ENCODE data around the gene BMERB1.
"Not testable (repeated sequence)": the region's sequence is repeated elsewhere in the genome, so short reads cannot be mapped to it uniquely, and the experiment has no call there.

BMERB1 gene

GRCh38 chr16:15598648-15599190, 164.3 kb downstream of the BMERB1 start:
- no peak for DNase-seq

DNA sequence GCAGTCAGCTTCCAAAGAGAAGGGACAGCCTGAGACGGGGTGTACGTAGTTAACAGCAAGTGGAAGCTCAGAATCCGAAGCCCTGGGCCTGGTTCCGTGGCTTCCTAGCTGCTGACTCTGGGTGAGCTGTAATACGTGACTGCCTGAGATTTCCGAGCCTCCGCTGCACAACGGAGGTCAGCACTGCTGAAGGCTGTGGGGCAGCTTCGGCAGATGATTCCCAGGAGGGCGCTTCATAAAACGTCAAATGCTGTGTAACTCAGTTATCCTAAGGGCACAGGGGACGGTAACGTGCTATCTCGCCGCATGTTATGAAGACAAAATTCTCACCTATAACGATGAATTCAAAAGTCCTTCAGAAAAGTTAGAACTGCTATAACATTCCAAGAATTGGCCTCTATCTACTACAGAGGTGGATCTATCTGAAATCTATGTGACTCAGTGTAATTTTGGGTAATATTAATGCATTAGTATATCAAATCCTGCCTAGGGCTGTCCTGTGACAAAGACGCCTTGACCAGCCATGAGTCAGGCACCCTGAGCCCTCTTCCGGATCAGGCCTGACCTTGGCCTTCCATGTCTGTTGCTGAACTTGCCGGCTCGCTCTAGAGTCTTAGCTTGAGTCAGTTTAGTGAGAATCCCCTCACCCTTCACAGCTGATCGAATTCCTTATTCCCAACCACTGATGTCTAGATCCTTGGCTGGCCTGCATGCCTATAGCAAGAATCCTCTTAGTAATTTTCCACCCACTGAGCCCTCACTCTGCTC, 165.1 kb downstream of the BMERB1 start:
- DNase-seq: no peak

DNA sequence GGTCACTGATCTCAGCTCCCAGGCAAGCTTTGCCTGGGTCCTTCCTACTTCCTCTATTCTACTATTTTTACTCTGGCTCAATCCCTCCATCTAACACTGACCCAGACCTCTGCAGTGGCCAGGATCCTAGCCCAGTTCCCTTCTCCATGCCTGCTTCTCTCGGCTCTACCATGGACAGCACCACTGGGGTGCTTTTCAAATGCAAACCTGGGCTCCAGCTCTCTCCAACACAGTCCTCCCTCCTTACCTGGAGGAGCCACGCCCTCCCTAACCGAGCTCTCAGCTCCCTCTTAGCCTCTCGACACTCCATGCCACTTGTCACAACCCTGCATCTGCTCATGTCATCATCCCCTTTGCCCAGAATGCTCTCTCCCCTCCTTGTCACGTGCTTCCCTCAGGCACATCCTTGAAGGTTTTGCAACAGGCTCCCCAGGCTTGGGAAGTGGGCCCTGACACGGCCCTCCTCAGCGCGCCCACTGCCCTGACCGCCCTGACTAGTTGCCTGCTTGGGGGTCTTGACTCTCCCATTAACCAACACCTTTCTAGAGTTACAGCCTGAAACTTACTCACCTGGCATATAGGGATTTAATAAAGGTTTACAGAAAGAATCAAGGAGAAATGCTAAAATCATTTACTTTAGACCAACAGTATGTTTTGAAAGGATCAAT, 167.0 kb downstream of the BMERB1 start:
- no peak for DNase-seq

- DNase-seq: no peak
Observed at GRCh38 chr16:15602285-15603044, 168.1 kb downstream of the BMERB1 start.

DNA sequence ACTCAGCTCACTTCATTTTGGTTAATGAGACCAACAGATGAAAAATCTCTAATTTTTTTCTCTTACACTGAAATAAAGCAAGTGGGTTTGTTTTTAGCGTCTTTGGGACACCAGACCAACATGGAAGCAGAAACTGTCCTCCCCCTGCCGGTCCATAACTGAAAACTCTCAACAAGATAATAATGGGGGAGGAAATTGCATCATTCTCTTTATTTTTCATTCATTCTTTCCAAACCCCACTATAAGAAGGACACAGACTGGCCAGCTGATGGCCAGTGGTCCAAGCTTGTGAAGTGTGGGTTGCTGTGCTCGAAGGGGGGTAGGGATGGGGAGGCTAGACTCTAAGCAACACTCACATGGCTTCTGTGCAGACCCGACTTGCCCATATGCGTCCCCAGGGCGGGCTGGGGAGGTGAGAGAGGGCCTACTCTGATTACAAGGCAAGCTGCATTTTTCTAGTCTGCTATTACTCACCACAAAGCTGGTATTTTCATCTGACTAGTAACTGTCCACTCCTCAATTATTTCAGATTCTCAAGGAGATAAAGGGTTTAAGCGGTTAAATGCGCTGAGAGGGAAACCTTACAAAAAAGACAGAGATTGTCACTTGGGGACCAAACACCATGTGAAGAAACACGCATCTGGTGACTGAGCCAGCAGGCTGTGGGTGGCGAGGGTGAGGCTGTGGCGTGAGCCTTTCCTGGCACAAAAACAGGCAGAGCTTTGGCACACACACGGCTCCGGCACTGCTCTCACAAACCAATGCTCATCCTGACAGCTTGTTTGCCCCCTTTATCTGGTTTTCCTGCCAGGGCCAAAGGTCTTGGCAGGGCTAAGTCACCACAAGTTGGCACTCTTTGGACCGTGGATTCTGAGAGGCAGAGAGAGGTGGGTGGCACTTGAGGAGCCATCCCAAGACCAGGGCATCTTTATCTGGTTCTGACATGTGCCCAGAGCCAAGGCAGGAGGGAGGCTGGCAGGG, 170.4 kb downstream of the BMERB1 start:
- no peak for DNase-seq

GRCh38 chr16:15605839-15606517, 171.6 kb downstream of the BMERB1 start:
- DNase-seq: no peak

DNA sequence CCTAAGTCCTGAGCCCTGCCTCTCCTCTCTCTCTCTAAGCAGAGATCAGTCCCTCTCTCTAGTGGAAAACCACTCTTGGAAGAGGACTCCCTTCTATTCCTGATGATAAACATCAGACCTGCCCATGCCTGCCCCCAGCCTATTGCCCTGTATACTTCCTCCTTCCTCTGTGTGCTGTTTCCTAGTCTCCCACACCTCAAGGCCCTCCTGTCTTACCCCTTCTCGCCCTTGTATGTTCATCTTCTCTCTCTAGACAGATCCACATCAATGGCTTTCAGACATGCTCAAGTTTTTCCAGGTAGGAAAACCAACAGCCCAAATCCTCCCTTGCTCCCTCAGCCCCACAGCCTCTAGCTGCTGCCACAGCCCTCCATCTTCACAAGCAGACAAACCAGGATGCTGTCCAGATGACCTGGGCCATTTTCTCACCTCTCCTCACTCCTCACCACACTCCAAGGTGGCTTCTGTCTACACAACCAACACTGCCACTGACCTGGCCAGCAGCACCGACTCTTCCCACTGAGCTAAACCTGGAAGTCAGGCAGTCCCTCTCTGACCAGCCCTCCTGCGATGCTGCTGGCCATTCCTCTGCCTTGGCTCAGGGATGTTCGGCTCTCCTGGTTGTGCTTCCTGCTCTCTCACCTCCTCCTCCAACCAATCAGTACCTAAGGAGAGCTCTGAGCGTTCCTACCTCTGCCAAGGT, 172.3 kb downstream of the BMERB1 start:
- DNase-seq: no peak

DNA sequence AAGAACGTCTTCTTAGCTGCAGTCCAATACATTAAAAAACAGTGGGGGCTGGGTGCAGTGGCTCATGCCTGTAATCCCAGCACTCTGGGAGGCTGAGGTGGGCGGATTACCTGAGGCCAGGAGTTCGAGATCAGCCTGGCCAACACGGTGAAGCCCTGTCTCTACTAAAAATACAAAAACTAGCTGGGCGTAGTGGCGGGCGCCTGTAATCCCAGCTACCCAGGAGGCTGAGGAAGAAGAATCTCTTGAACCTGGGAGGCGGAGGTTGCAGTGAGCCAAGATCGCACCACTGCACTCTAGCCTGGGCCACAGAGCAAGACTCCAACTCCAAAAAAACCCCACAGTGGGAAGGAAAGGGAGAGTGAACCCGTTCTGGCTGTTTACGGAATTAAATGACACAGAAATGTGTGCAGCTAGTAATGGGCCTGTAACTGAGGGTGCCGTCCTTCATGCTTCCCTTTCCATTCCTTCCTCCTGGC, 172.9 kb downstream of the BMERB1 start:
- not testable (repeated sequence) for DNase-seq

DNA sequence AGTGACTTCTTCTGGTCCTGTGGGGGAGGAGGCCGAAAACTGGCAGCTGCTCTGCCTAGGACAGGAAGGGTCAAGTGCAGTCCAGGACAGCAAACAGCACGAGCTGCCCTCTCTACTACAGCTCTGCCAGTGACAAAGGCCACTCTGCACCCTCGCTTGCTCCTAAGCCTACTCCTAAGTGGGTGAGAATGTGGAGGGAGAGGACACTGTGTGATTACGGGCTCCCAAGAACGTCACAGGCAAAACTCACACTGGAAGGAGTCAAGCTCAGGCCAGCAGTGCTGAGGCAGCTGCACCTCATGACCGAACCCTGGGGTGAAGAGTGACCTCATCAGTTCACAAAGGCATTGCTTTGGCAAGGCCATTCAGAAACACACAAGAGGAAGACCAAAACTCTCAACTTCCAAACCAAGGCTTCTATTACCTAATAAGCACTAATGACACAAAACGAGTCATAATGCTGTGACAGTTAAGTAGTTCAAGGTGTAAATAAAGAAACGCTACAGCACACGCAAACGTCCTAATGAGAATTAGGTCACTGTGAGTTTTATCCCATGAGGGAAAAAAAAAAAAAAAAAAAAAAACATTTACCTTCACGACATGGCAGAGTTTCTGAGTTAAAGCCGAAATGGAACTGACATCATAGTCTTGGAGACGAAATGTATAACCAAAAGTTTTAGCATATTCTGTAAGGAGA, 173.5 kb downstream of the BMERB1 start:
- DNase-seq: no peak

DNA sequence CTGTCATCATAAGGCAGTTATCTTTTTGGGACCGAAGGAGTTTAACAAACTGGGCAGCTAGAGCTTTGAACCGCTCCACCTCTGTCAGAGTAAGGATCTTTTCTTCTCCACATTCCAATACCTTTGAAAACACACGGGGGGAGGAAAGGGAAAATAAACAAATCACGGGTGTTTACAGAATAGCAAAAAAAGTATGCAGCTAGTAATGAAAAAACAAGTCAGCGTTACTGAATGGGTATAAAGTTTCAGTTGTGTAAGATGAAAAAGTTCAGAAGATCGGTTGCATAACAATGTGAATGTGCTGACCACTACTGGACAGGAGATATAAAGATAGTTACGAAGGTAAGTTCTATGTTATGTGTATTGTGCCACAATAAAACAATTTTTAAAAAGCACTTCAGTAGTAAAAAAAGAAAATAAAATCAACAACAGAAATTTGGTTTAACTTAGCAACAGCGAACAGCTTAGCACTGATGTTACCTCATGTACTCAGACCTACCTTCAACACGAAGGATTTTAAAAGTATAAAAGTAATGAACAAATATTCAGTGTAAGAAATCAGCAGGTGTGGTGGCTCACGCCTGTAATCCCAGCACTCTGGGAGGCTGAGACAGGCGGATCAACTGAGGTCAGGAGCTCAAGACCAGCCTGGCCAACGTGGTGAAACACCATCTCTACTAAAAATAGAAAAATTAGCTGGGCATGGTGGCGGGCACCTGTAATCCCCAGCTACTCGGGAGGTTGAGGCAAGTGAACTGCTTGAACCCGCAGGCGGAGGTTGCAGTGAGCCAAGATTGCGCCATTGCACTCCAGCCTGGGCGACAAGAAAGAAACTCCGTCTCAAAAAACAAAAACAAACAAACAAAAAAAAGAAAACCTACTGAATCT, 174.3 kb downstream of the BMERB1 start:
- no peak for DNase-seq

DNA sequence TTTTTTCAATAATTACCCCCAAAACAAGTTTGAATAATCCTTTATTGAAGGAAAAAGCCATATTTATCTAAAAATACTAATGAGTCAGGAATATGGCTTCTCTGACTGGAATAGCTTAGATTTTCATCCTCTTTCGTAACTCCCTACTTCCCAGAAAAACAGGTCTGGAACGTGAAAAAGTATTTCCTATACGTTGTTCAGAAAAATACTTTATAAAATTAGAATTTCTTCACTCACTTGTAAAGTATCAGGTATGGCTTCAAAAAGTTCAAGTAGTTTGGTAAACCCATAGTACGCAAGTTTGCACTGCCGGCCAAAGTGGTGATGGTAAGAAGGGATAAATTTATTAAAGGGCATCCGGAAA, 174.9 kb downstream of the BMERB1 start:
- DNase-seq: no peak

- no peak for DNase-seq
Observed at GRCh38 chr16:15610369-15610871, 176.0 kb downstream of the BMERB1 start.

GRCh38 chr16:15611610-15612009, 177.2 kb downstream of the BMERB1 start:
- no peak for DNase-seq

- no peak for DNase-seq
Observed at GRCh38 chr16:15613676-15614075, 179.3 kb downstream of the BMERB1 start.

- DNase-seq: no peak
Observed at GRCh38 chr16:15616012-15616411, 181.6 kb downstream of the BMERB1 start.

DNA sequence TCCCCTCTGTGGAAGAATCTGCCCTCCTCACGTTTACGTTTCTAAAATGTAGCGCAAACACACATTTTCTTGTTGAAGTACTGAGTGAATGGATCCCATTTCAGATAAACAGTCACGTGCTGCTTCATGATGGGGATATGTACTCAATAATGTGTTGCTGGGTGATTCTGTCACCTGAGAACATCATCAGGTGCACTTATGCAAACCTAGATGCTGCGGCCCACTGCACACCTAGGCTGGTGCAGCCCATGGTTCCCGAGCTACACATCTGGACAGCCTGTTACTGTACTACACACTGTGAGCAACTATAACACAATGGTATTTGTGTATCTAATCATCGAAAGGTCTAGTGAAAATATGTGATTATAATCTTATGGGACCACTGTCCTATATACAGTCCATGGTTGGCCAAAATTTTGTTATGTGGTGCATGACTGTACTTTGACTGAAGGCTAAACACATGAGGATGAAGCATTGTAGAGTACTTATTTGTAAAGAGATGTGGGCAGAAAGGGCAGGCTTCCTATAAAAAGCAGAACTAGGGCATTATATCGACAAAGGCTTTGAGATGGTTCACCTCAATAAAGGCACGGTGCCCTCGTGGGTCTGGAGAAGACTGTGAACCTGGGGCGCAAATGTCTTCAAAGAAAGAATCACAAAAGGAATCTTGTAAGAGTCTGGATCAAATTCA, 182.2 kb downstream of the BMERB1 start:
- no peak for DNase-seq

DNA sequence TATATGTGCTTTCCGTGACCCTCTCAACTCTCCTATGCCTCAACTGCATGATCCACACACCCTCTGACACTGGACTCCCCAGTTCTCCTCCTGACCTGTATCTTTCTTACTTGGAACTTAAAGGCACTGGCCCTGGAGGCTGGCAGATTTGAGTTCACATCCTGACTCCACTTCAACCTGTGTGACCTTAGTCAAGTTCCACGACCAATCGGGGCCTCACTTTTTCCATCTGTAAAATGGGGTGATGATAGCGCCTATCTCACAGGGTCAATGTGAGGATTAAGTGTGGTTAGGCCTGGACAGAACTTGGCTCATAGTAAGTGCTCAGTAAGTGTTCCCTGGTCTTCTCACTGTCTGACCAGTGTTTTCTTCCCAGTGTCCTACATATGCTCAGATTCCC, 183.5 kb downstream of the BMERB1 start:
- DNase-seq: no peak

GRCh38 chr16:15618392-15618791, 184.0 kb downstream of the BMERB1 start:
- DNase-seq: no peak

Data from OCI-M1 (cell line).